OCI-LY1 (cell line): ENCODE measurements around the gene ATP5PO.
"Not testable (repeated sequence)": the region's sequence is repeated elsewhere in the genome, so short reads cannot be mapped to it uniquely, and the experiment has no call there.

Experiments
- H2AFZ ChIP-seq: fragments of 200-600 bp; sonication (generic), shearing (Covaris generic); 2 replicates; pipeline ENCODE4 v1.6.0; 2014; ENCODE audit warnings: antibody characterized with exemption, mild to moderate bottlenecking, low read length
- H3F3A ChIP-seq: fragments of 200-600 bp; sonication (generic), shearing (Covaris generic); 2 replicates; pipeline ENCODE4 v1.6.0; 2014; ENCODE audit warnings: mild to moderate bottlenecking, antibody characterized with exemption, low read length, moderate library complexity; ENCODE audit not compliant: insufficient read depth
- H3K27ac ChIP-seq: fragments of 200-600 bp; sonication (generic); 2 replicates; pipeline ENCODE4 v1.5.1; 2014; ENCODE audit warnings: low read length, mixed run types, mild to moderate bottlenecking, low read depth; ENCODE audit not compliant: poor library complexity, severe bottlenecking
- H3K27me3 ChIP-seq: fragments of 200-600 bp; sonication (generic); 2 replicates; pipeline ENCODE4 v1.6.0; 2014; ENCODE audit warnings: antibody characterized with exemption, mild to moderate bottlenecking, low read length, moderate library complexity; ENCODE audit not compliant: insufficient read depth
- H3K36me3 ChIP-seq: fragments of 200-600 bp; sonication (generic); 2 replicates; pipeline ENCODE4 v1.6.1; 2014; ENCODE audit warnings: mild to moderate bottlenecking, antibody characterized with exemption, low read length, moderate library complexity, mixed read lengths; ENCODE audit not compliant: insufficient read depth
- H3K4me1 ChIP-seq: fragments of 200-600 bp; sonication (generic); 2 replicates; pipeline ENCODE4 v1.5.1; 2014; ENCODE audit warnings: mild to moderate bottlenecking, low read length, moderate library complexity; ENCODE audit not compliant: insufficient read depth, severe bottlenecking
- H3K4me2 ChIP-seq: fragments of 200-600 bp; sonication (generic), shearing (Covaris generic); 2 replicates; pipeline ENCODE4 v1.6.1; 2014; ENCODE audit warnings: low read length
- H3K4me3 ChIP-seq: fragments of 200-600 bp; sonication (generic); 2 replicates; pipeline ENCODE4 v1.5.1; 2014; ENCODE audit warnings: low read length, low read depth, mild to moderate bottlenecking, mixed read lengths; ENCODE audit not compliant: poor library complexity, severe bottlenecking
- H3K79me2 ChIP-seq: fragments of 200-600 bp; shearing (Covaris generic); 2 replicates; pipeline ENCODE4 v1.6.1; 2016; ENCODE audit warnings: mixed run types, low read length, mixed read lengths; ENCODE audit not compliant: insufficient read depth
- H3K9ac ChIP-seq: fragments of 200-600 bp; sonication (generic), shearing (Covaris generic); 2 replicates; pipeline ENCODE4 v1.6.1; 2014; ENCODE audit warnings: mild to moderate bottlenecking, low read length, mixed read lengths
- H3K9me2 ChIP-seq: fragments of 200-600 bp; sonication (generic), shearing (Covaris generic); 2 replicates; pipeline ENCODE4 v1.6.1; 2014; ENCODE audit warnings: low read depth, mild to moderate bottlenecking, low read length, mixed read lengths
- H3K9me3 ChIP-seq: fragments of 200-600 bp; shearing (Covaris generic); 2 replicates; pipeline ENCODE4 v1.6.1; 2014; ENCODE audit warnings: low read length, mixed read lengths
- H4K20me1 ChIP-seq: fragments of 200-600 bp; sonication (generic), shearing (Covaris generic); 2 replicates; pipeline ENCODE4 v1.6.0; 2016; ENCODE audit warnings: mild to moderate bottlenecking, low read length; ENCODE audit not compliant: insufficient read depth
- EZH2 ChIP-seq: fragments of 200-600 bp; sonication (generic), shearing (Covaris generic); IDR thresholded peaks from 2 replicates; pipeline ENCODE4 v1.8.0; 2017; ENCODE audit warnings: borderline replicate concordance, mixed run types, mild to moderate bottlenecking, antibody characterized with exemption, low read length, moderate library complexity, mixed read lengths
- TF ChIP-seq, protein P1 (sequence below): fragments of 200-600 bp; sonication (generic), shearing (Covaris generic); IDR thresholded peaks from 2 replicates; pipeline ENCODE4 v1.5.1; 2017; ENCODE audit warnings: mild to moderate bottlenecking, antibody characterized with exemption, low read length, moderate library complexity, mixed read lengths

The ATP5PO gene

DNA sequence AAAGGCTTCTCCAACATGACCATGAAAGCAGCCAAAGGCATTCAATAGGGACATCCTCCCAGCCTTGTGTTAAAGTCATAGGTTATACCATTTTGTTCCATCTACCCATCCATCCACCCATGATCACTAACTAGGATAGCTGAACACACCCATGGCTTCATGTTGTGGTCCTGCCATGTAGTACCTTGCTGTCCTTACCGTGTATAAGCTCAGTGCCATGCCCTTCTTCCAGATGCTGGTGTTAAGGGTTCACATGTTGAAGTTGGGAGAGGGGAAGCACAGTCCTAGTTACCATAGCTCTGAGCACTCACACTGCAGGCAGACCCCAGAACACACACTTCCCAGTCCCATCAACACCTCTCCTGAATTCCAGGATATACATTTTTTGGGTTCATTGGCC, 51.5 kb downstream of the ATP5PO start:
- no peaks in the 10 kb centered on the region for H3K36me3 ChIP-seq
- H3K4me3 ChIP-seq: no peak overlapping the region
- H3F3A ChIP-seq: no peaks in the 10 kb centered on the region
- no peaks in the 10 kb centered on the region for H3K27me3 ChIP-seq
- no peaks in the 10 kb centered on the region for H3K9me2 ChIP-seq
- H3K9me3 ChIP-seq: no peaks in the 10 kb centered on the region
- H3K4me1 ChIP-seq: no peaks in the 10 kb centered on the region
- no peaks in the 10 kb centered on the region for H3K79me2 ChIP-seq
- H3K27ac ChIP-seq: no peak overlapping the region
- TF ChIP-seq, protein P1, sequence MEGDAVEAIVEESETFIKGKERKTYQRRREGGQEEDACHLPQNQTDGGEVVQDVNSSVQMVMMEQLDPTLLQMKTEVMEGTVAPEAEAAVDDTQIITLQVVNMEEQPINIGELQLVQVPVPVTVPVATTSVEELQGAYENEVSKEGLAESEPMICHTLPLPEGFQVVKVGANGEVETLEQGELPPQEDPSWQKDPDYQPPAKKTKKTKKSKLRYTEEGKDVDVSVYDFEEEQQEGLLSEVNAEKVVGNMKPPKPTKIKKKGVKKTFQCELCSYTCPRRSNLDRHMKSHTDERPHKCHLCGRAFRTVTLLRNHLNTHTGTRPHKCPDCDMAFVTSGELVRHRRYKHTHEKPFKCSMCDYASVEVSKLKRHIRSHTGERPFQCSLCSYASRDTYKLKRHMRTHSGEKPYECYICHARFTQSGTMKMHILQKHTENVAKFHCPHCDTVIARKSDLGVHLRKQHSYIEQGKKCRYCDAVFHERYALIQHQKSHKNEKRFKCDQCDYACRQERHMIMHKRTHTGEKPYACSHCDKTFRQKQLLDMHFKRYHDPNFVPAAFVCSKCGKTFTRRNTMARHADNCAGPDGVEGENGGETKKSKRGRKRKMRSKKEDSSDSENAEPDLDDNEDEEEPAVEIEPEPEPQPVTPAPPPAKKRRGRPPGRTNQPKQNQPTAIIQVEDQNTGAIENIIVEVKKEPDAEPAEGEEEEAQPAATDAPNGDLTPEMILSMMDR: no peak
- no peak for TF ChIP-seq EZH2
- no peak overlapping the region for H2AFZ ChIP-seq
- no peak overlapping the region for H3K4me2 ChIP-seq
- H3K9ac ChIP-seq: no peak overlapping the region
- H4K20me1 ChIP-seq: no peaks in the 10 kb centered on the region

DNA sequence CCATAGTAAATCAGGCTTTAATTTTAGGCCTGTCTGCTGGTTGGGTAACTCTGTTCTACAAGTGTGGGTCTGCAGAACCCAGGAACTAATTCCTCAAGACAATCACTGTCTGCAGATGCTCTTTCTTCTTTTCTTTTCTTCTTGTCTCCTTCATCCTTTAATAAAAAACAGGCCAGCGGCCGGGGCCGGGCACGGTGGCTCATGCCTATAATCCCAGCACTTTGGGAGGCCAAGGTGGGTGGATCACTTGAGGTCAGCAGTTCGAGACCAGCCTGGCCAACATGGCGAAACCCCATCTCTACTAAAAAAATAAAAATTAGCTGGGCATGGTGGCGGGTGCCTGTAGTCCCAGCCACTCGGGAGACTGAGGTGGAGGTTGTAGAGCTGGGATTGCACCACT, 52.4 kb downstream of the ATP5PO start:
- H3K36me3 ChIP-seq, H3K9me2 ChIP-seq, H3K4me3 ChIP-seq, H4K20me1 ChIP-seq, H3K9me3 ChIP-seq, H3K27me3 ChIP-seq, H3K4me1 ChIP-seq, H3K9ac ChIP-seq, H3F3A ChIP-seq, H2AFZ ChIP-seq, H3K27ac ChIP-seq, H3K79me2 ChIP-seq, H3K4me2 ChIP-seq: not testable (repeated sequence)

DNA sequence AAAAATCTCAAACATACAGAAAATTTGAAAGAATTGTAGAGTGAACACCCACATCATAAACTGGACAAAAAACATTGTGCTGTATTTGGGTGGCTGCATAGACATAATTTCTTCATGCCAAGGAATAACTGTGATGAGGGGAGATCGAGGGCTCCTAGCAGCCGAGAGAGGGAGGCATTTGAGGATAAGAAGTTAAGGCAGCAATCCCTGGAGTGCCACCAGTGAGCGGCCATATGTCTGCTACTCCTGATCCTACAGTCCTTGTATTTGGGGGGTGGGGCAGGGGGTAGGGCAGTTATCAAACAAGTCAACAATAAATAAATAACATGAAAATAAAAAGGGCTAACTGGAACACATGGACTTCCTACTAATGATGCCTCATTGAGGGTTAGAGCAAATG, 54.5 kb downstream of the ATP5PO start:
- Histone ChIP-seq H4K20me1 (no peaks in the 10 kb centered on the region), H3K36me3 (no peaks in the 10 kb centered on the region), H3K4me1 (no peaks in the 10 kb centered on the region), H2AFZ (no peak overlapping the region), H3K27ac (no peak overlapping the region), H3F3A (no peaks in the 10 kb centered on the region), H3K79me2 (no peaks in the 10 kb centered on the region), H3K9ac (no peak overlapping the region), H3K4me2 (no peak overlapping the region), H3K9me3 (no peaks in the 10 kb centered on the region), H3K27me3 (no peaks in the 10 kb centered on the region), H3K4me3 (no peak overlapping the region), H3K9me2 (no peaks in the 10 kb centered on the region)
- no peak for TF ChIP-seq EZH2
- TF ChIP-seq, protein P1: no peak

DNA sequence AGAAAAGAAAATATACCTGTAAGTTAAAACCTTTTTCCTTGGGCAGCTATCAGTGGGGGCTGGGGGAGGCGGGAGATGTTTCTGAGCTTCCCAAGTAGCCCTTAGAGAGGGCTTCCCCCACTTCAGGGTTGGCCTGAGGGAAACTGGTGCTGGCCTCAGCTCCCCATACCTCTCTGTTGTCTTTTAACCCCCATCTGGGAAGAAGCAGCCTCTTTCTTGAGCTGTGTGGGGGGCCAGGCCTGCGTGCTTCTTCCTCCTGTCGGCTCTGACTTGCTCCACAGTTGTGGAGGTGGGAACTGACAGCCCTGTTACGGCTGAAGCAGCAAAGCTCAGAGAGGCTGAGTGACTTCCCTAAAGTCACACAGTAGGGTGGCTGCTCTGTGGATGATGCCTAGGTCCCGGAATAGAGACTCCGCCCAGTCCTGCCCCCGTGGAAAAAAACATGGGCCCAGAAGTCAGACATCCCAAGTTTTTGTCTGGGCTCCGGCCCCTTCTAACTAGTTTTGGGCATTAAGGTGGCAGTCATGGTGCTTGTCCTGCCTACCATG, 55.2 kb downstream of the ATP5PO start:
- H3K9ac ChIP-seq: no peak overlapping the region
- H3K27ac ChIP-seq: no peak overlapping the region
- no peaks in the 10 kb centered on the region for H3K27me3 ChIP-seq
- H4K20me1 ChIP-seq: no peaks in the 10 kb centered on the region
- no peaks in the 10 kb centered on the region for H3K4me1 ChIP-seq
- H3F3A ChIP-seq: no peaks in the 10 kb centered on the region
- H3K4me2 ChIP-seq: no peak overlapping the region
- H3K36me3 ChIP-seq: no peaks in the 10 kb centered on the region
- no peaks in the 10 kb centered on the region for H3K79me2 ChIP-seq
- no peak for TF ChIP-seq EZH2
- TF ChIP-seq, protein P1: no peak
- no peaks in the 10 kb centered on the region for H3K9me3 ChIP-seq
- H2AFZ ChIP-seq: no peak overlapping the region
- no peak overlapping the region for H3K4me3 ChIP-seq
- H3K9me2 ChIP-seq: no peaks in the 10 kb centered on the region
